SK-N-SH treated with all-trans-retinoic acid at 6 μM for 48 hours (cell line): Measurements from ENCODE around the gene NIP7.

Experiments used
- ATAC-seq: fragments of 200-7000 bp; cut with Tn5 transposase; 3 replicates; pipeline ENCODE4 v1.9.1; 2020; ENCODE audit warnings: mild to moderate bottlenecking, moderate library complexity
- BACH2 ChIP-seq: fragments of 250-450 bp; sonication (Bioruptor Pico); IDR thresholded peaks from 2 replicates; pipeline ENCODE4 v1.9.0; 2021; ENCODE audit warnings: mild to moderate bottlenecking, borderline replicate concordance
- CSDC2 ChIP-seq: fragments of 250-450 bp; sonication (Bioruptor Pico); IDR thresholded peaks from 2 replicates; pipeline ENCODE4 v1.5.0; 2020; ENCODE audit warnings: mild to moderate bottlenecking, moderate library complexity
- CSRNP3 ChIP-seq: fragments of 250-450 bp; sonication (Bioruptor Pico); IDR thresholded peaks from 2 replicates; pipeline ENCODE4 v1.5.1; 2021; ENCODE audit warnings: mild to moderate bottlenecking, moderate library complexity
- ESRRG ChIP-seq: fragments of 250-450 bp; sonication (Bioruptor Pico); IDR thresholded peaks from 2 replicates; pipeline ENCODE4 v1.6.1; 2021; ENCODE audit warnings: mild to moderate bottlenecking
- GLIS3 ChIP-seq: fragments of 250-450 bp; sonication (Bioruptor Pico); IDR thresholded peaks from 2 replicates; pipeline ENCODE4 v1.5.0; 2020; ENCODE audit warnings: mild to moderate bottlenecking, moderate library complexity
- ISL1 ChIP-seq: fragments of 250-450 bp; sonication (Bioruptor Pico); IDR thresholded peaks from 2 replicates; pipeline ENCODE4 v2.1.2; 2022; ENCODE audit warnings: mild to moderate bottlenecking, moderate library complexity
- OSR1 ChIP-seq: fragments of 250-450 bp; sonication (Bioruptor Pico); IDR thresholded peaks from 2 replicates; pipeline ENCODE4 v1.8.0; 2022; ENCODE audit warnings: moderate library complexity, mild to moderate bottlenecking, inconsistent platforms
- PATZ1 ChIP-seq: fragments of 250-450 bp; sonication (Bioruptor Pico); IDR thresholded peaks from 2 replicates; pipeline ENCODE4 v1.8.0; 2020; ENCODE audit warnings: mild to moderate bottlenecking, moderate library complexity, borderline replicate concordance
- RARB ChIP-seq: fragments of 250-450 bp; sonication (Bioruptor Pico); IDR thresholded peaks from 2 replicates; pipeline ENCODE4 v1.8.0; 2021; ENCODE audit warnings: mild to moderate bottlenecking, moderate library complexity
- SNAI2 ChIP-seq: fragments of 250-450 bp; sonication (Bioruptor Pico); IDR thresholded peaks from 2 replicates; pipeline ENCODE4 v1.5.0; 2020; ENCODE audit warnings: mild to moderate bottlenecking, moderate library complexity
- TCF4 ChIP-seq: fragments of 250-450 bp; sonication (Bioruptor Pico); IDR thresholded peaks from 2 replicates; pipeline ENCODE4 v1.8.0; 2021; ENCODE audit warnings: mild to moderate bottlenecking, moderate library complexity, borderline replicate concordance
- TOX ChIP-seq: fragments of 250-450 bp; sonication (Bioruptor Pico); IDR thresholded peaks from 2 replicates; pipeline ENCODE4 v1.8.0; 2021; ENCODE audit warnings: mild to moderate bottlenecking, moderate library complexity, borderline replicate concordance
- TSHZ2 ChIP-seq: fragments of 250-450 bp; sonication (Bioruptor Pico); IDR thresholded peaks from 2 replicates; pipeline ENCODE4 v1.5.0; 2020; ENCODE audit warnings: mild to moderate bottlenecking, moderate library complexity
- ZC3H10 ChIP-seq: fragments of 250-450 bp; sonication (Bioruptor Pico); IDR thresholded peaks from 2 replicates; pipeline ENCODE4 v1.5.1; 2021; ENCODE audit warnings: mild to moderate bottlenecking, moderate library complexity
- ZFP3 ChIP-seq: fragments of 250-450 bp; sonication (Bioruptor Pico); IDR thresholded peaks from 2 replicates; pipeline ENCODE4 v1.5.0; 2020; ENCODE audit warnings: mild to moderate bottlenecking, moderate library complexity
- ZFP30 ChIP-seq: fragments of 450-650 bp; formaldehyde crosslinking; IDR thresholded peaks from 2 replicates; pipeline ENCODE4 v1.5.0; 2022; ENCODE audit warnings: mild to moderate bottlenecking, moderate library complexity
- ZNF565 ChIP-seq: fragments of 450-650 bp; formaldehyde crosslinking; conservative IDR thresholded peaks from 2 replicates; pipeline ENCODE4 v1.5.0; 2020; ENCODE audit warnings: low read depth, mild to moderate bottlenecking, moderate library complexity
- ZNF70 ChIP-seq: fragments of 450-650 bp; formaldehyde crosslinking; IDR thresholded peaks from 2 replicates; pipeline ENCODE4 v1.5.0; 2020; ENCODE audit warnings: mild to moderate bottlenecking, moderate library complexity
- TF ChIP-seq, protein P1 (sequence below): fragments of 250-450 bp; sonication (Bioruptor Pico); IDR thresholded peaks from 2 replicates; pipeline ENCODE4 v1.8.0; 2021; ENCODE audit warnings: low read depth, mild to moderate bottlenecking, moderate library complexity, borderline replicate concordance
- TF ChIP-seq, protein P2 (sequence below): fragments of 250-450 bp; sonication (Bioruptor Pico); IDR thresholded peaks from 2 replicates; pipeline ENCODE4 v1.5.1; 2020; ENCODE audit warnings: low read depth, mild to moderate bottlenecking, moderate library complexity

Gene NIP7

DNA sequence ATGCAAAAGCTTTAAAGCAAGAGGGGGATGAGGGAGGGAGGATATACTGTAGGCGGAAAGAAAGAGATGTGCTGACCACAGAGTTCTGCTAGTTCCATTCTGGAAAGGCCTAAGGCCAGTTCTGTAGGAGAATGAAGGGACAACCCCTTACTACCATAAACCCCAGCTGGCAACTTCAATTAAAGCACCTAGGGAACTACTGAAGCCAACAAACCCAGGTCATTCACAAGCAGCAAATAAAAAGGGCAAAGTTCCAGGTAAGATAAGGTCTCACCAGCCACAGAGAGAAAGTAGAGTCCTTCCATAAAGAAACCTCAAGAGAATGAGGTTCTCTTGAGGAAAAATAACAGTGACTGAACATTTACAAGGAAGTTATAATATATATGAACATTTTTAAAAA, 33.4 kb downstream of the NIP7 start (continued):
- TF ChIP-seq, protein P1, sequence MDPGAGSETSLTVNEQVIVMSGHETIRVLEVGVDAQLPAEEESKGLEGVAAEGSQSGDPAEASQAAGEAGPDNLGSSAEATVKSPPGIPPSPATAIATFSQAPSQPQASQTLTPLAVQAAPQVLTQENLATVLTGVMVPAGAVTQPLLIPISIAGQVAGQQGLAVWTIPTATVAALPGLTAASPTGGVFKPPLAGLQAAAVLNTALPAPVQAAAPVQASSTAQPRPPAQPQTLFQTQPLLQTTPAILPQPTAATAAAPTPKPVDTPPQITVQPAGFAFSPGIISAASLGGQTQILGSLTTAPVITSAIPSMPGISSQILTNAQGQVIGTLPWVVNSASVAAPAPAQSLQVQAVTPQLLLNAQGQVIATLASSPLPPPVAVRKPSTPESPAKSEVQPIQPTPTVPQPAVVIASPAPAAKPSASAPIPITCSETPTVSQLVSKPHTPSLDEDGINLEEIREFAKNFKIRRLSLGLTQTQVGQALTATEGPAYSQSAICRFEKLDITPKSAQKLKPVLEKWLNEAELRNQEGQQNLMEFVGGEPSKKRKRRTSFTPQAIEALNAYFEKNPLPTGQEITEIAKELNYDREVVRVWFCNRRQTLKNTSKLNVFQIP (CRISPR knock-in tag): no peak

DNA sequence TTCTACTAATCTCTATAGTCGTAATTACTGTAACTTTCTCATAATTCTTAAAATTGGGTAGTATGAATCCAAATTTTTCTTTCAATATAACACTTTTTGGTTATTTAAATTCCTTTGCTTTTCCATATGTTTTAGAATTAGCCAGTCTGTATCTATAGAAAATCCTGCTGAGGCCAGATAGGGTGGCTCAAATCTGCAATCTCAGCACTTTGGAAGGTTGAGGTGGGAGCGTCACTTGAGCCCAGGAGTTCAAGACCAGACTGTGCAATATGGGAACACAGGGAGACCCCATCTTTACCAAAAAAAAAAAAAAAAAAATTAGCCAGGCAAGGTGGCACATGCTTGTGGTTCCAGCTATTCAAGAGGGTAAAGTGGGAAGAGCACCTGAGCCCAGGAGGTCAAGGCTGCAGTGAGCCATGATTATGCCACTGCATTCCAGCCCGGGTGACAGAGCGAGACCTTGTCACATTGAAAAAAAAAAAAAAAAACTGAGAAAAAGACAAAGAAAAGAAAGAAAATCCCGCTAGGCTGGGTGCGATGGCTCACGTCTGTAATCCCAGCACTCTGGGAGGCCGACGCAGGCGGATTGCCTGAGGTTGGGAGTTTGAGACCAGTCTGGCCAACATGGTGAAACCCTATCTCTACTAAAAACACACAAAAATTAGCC, 37.0 kb downstream of the NIP7 start:
- ATAC-seq: no peak
- TF ChIP-seq SNAI2 (CRISPR knock-in tag): no peak
- TF ChIP-seq ESRRG (CRISPR knock-in tag): no peak
- no peak for TF ChIP-seq GLIS3
- no peak for TF ChIP-seq OSR1 (CRISPR knock-in tag)
- TF ChIP-seq TSHZ2 (CRISPR knock-in tag): no peak
- TF ChIP-seq, protein P2, sequence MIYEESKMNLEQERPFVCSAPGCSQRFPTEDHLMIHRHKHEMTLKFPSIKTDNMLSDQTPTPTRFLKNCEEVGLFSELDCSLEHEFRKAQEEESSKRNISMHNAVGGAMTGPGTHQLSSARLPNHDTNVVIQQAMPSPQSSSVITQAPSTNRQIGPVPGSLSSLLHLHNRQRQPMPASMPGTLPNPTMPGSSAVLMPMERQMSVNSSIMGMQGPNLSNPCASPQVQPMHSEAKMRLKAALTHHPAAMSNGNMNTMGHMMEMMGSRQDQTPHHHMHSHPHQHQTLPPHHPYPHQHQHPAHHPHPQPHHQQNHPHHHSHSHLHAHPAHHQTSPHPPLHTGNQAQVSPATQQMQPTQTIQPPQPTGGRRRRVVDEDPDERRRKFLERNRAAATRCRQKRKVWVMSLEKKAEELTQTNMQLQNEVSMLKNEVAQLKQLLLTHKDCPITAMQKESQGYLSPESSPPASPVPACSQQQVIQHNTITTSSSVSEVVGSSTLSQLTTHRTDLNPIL (CRISPR knock-in tag): no peak
- TF ChIP-seq CSDC2: no peak
- no peak for TF ChIP-seq PATZ1 (CRISPR knock-in tag)
- TF ChIP-seq ISL1: no peak
- no peak for TF ChIP-seq TCF4 (CRISPR knock-in tag)
- no peak for TF ChIP-seq ZNF70 (CRISPR knock-in tag)
- no peak for TF ChIP-seq ZNF565 (CRISPR knock-in tag)

GRCh38 chr16:69378036-69378435, 38.5 kb downstream of the NIP7 start:
- ATAC-seq: no peak
- TF ChIP-seq ZNF565 (CRISPR knock-in tag) (no peak), TCF4 (CRISPR knock-in tag) (no peak), ISL1 (no peak), ESRRG (CRISPR knock-in tag) (no peak), SNAI2 (CRISPR knock-in tag) (no peak), PATZ1 (CRISPR knock-in tag) (no peak), BACH2 (CRISPR knock-in tag) (no peak), CSRNP3 (no peak), GLIS3 (no peak), ZFP30 (CRISPR knock-in tag) (no peak), TOX (CRISPR knock-in tag) (no peak), RARB (CRISPR knock-in tag) (no peak), ZC3H10 (CRISPR knock-in tag) (no peak), TSHZ2 (CRISPR knock-in tag) (no peak), ZFP3 (CRISPR knock-in tag) (no peak)
- TF ChIP-seq, protein P2 (CRISPR knock-in tag): no peak
